K562 (cell line): ENCODE results near the gene NETO1. TPM values are rescaled to one million over a fixed set of nuclear protein-coding genes. Genes with fewer than 3 reads are reported as not detected.

ENCODE experiments used
- ATAC-seq: fragments of 200-7000 bp; cut with Tn5 transposase; 3 replicates; pipeline ENCODE4 v1.9.1; 2020; ENCODE audit warnings: moderate library complexity
- BruUV-seq: library from RNA; stranded (reverse); fragments of 400-500 nt; replicated peaks from 2 replicates; lab custom pipeline; 2021; lab: Mats Ljungman, UMichigan
- CTCF ChIA-PET: fragments of 300-600 bp; formaldehyde crosslinking; extraction: SDS; loops from one replicate; lab custom pipeline; 2021; ENCODE audit warnings: low intra/inter-chr PET ratio; lab: Yijun Ruan, JAX
- POLR2A ChIA-PET: fragments of 300-600, 350-650 bp; sonication (Branson Sonifier 250); formaldehyde crosslinking; extraction: SDS; loops from one replicate; lab custom pipeline; 2021; ENCODE audit warnings: antibody characterized with exemption, inconsistent platforms; lab: Yijun Ruan, JAX
- DNase-seq, 4 experiments: peaks; one replicate each; pipeline versions ENCODE4 v3.0.0 to v3.0.0-alpha.2; 2011 to 2018; ENCODE audit warnings: low spot score in 3 of 4, mixed read lengths in 3 of 4; ENCODE audit errors: extremely low read depth in 1 of 4
- FAIRE-seq: peaks from 2 replicates; lab custom pipeline; 2011; peaks lifted over from hg19 to GRCh38; lab: Jason Lieb, UNC
- H2AFZ ChIP-seq: 2 replicates; pipeline ENCODE4 v1.6.0; 2011; ENCODE audit warnings: low read depth, low read length, control low read depth, inconsistent platforms
- H3K27ac ChIP-seq: fragments of 200-600 bp; 3 replicates; pipeline ENCODE4 v1.8.0; 2011; ENCODE audit warnings: low read depth, mild to moderate bottlenecking, control low read depth, inconsistent platforms, low read length, moderate library complexity, mixed read lengths; ENCODE audit errors: extremely low read depth
- H3K27me3 ChIP-seq, 2 experiments: fragments of 300-600 bp in 1 of 2; 2 replicates in 1 of 2; 3 replicates in 1 of 2; pipeline versions ENCODE4 v1.6.0 to v1.8.0; 2011; ENCODE audit warnings: inconsistent platforms in 2 of 2, low read length in 2 of 2, mild to moderate bottlenecking in 1 of 2, mixed read lengths in 1 of 2, moderate library complexity in 1 of 2; ENCODE audit not compliant: control insufficient read depth in 2 of 2, insufficient read depth in 2 of 2
- H3K36me3 ChIP-seq: fragments of 300-600 bp; 3 replicates; pipeline ENCODE4 v1.8.0; 2011; ENCODE audit warnings: mild to moderate bottlenecking, low read length, inconsistent platforms; ENCODE audit not compliant: control insufficient read depth, insufficient read depth
- H3K4me1 ChIP-seq, 2 experiments: fragments of 200-600 bp in 1 of 2; replicated peaks in 1 of 2; 2 replicates in 1 of 2; 3 replicates in 1 of 2; pipeline versions ENCODE4 v1.5.1 to v1.8.0; 2011; ENCODE audit warnings: inconsistent platforms in 2 of 2, low read length in 2 of 2, mild to moderate bottlenecking in 1 of 2, mixed read lengths in 1 of 2, moderate library complexity in 1 of 2; ENCODE audit not compliant: control insufficient read depth in 2 of 2, insufficient read depth in 2 of 2
- H3K4me2 ChIP-seq: 2 replicates; pipeline ENCODE4 v1.6.1; 2011; ENCODE audit warnings: low read length, control low read depth, inconsistent platforms, mixed read lengths; ENCODE audit not compliant: insufficient read depth
- H3K4me3 ChIP-seq: fragments of 200-600 bp; sonication (generic), shearing (Covaris generic); 2 replicates; pipeline ENCODE4 v1.5.1; 2016; ENCODE audit warnings: control low read depth, inconsistent platforms
- H3K79me2 ChIP-seq: fragments of 200-600 bp; 3 replicates; pipeline ENCODE4 v1.8.0; 2011; ENCODE audit warnings: low read length, inconsistent platforms; ENCODE audit not compliant: control insufficient read depth, insufficient read depth
- H3K9ac ChIP-seq, 2 experiments: 2 replicates each; pipeline versions ENCODE4 v1.6.0 to v1.6.1; 2011; ENCODE audit warnings: low read depth in 2 of 2, low read length in 2 of 2, control low read depth in 1 of 2, inconsistent platforms in 1 of 2, mild to moderate bottlenecking in 1 of 2, mixed read lengths in 1 of 2; ENCODE audit not compliant: insufficient read depth in 1 of 2
- H3K9me1 ChIP-seq: one replicate; pipeline ENCODE4 v1.6.0; 2011; ENCODE audit warnings: inconsistent platforms, mild to moderate bottlenecking, low read length, moderate library complexity; ENCODE audit not compliant: control insufficient read depth, insufficient read depth
- H3K9me3 ChIP-seq: replicated peaks from 2 replicates; pipeline ENCODE4 v1.5.1; 2011; ENCODE audit warnings: low read depth, low read length, inconsistent platforms; ENCODE audit not compliant: control insufficient read depth, insufficient read depth
- H4K20me1 ChIP-seq: replicated peaks from 2 replicates; pipeline ENCODE4 v1.6.1; 2011; ENCODE audit warnings: low read length, inconsistent platforms, mixed read lengths; ENCODE audit not compliant: control insufficient read depth, insufficient read depth
- FOXK2 ChIP-seq, 2 experiments: fragments of 450-650 bp; IDR thresholded peaks in 1 of 2; conservative IDR thresholded peaks in 1 of 2; 2 replicates each; pipeline ENCODE4 v1.6.1; 2016; ENCODE audit warnings: low read depth in 2 of 2, mild to moderate bottlenecking in 1 of 2
- GATA2 ChIP-seq: sonication (generic); formaldehyde crosslinking; IDR thresholded peaks from 2 replicates; pipeline ENCODE4 v1.4.0; 2020; ENCODE audit warnings: mild to moderate bottlenecking, missing genetic modification reagents
- HDAC6 ChIP-seq: IDR thresholded peaks from 2 replicates; pipeline ENCODE4 v1.6.1; 2012; ENCODE audit warnings: low read depth, mild to moderate bottlenecking, control low read depth, inconsistent platforms, low read length, moderate library complexity
- NCOA6 ChIP-seq: fragments of 450-650 bp; IDR thresholded peaks from 2 replicates; pipeline ENCODE4 v1.6.1; 2017; ENCODE audit warnings: mild to moderate bottlenecking
- POLR3G ChIP-seq: IDR thresholded peaks from 2 replicates; pipeline ENCODE4 v1.6.1; 2011; ENCODE audit not compliant: insufficient read length, insufficient replicate concordance; ENCODE audit errors: extremely low read depth
- TCF7L2 ChIP-seq: fragments of 150-350 bp; IDR thresholded peaks from 2 replicates; pipeline ENCODE4 v1.6.1; 2016; ENCODE audit warnings: low read depth, mild to moderate bottlenecking, low read length, moderate library complexity
- TRIM24 ChIP-seq, 2 experiments: fragments of 450-650 bp; IDR thresholded peaks; 2 replicates each; pipeline ENCODE4 v1.6.1; 2016
- ZNF316 ChIP-seq: fragments of 450-650 bp; IDR thresholded peaks from 2 replicates; pipeline ENCODE4 v1.6.1; 2016
- WGBS: fragments of 100-300 bp; shearing (Covaris generic); methylation state at CpG from one replicate; pipeline ENCODE4 v1.1.6; 2016; ENCODE audit warnings: low coverage, mixed read lengths; ENCODE audit not compliant: insufficient coverage; ENCODE audit errors: missing lambda C conversion rate; 5-methylcytosine and 5-hydroxymethylcytosine counted together
- in situ Hi-C: fragments of 300-500 bp; cut with MboI; formaldehyde crosslinking; loops from 4 replicates; pipeline ENCODE4 v1.15.0; 2018; ENCODE audit warnings: inconsistent platforms, mixed read lengths
- intact Hi-C: fragments of 100-400 bp; cut with micrococcal nuclease; formaldehyde crosslinking; loops from 2 replicates; pipeline ENCODE4 v1.14.2; 2022
- polyA plus RNA-seq, 8 experiments: library from polyadenylated mRNA; depleted of rRNA in 4 of 8; stranded (reverse) in 5 of 8; unstranded in 3 of 8; fragments of >200 nt; fragmentation: Nextera tagmentation in 2 of 8; fragmentation: Illumina TruSeq in 1 of 8; extraction: Ambion mirVana in 2 of 8; extraction: Trizol in 1 of 8; gene quantifications; 2 replicates each; pipeline versions ENCODE4 v1.2.1 to v1.2.3, GENCODE V29; 2011 to 2014; ENCODE audit warnings: inconsistent platforms in 1 of 8, missing spikeins in 1 of 8
- total RNA-seq, 7 experiments: library from RNA; depleted of rRNA in 6 of 7; stranded (reverse); fragments of >200 nt in 6 of 7; fragmentation: Illumina TruSeq in 2 of 7; extraction: Trizol in 2 of 7; gene quantifications; 2 replicates each; pipeline versions ENCODE4 v1.2.1 to v1.2.3, GENCODE V29; 2011 to 2021; ENCODE audit warnings: low replicate concordance in 1 of 7
- TF ChIP-seq, protein P1 (sequence below): fragments of 250-450 bp; sonication (Bioruptor Pico); IDR thresholded peaks from 2 replicates; pipeline ENCODE4 v1.9.0; 2021; ENCODE audit warnings: mild to moderate bottlenecking, inconsistent platforms

NETO1 gene
- total and polyA plus RNA-seq, 9 of the 15 experiments (the other 6 are each of a cell fraction or from before 2014, with no cell fraction given): not detected

DNA sequence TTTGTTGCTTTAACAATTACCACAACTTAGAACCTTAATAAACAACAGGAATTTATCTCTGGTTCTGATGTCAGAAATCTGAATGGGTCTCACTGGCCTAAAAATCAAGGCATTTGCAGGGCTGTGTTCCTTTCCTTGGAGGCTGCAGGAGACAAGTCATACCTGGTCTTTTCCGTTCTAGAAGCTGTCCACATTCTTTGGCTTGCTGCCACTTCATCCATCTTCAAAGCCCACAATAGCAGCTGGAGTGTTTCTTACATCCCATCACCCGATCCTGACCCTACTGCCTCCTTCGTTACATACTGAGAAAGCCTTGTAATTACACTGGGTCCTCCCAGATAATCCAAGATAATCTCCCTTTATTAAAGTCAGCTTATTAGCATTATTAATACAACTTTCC, 18.1 kb downstream of the NETO1 start:
- Histone ChIP-seq H3K27ac (no peak overlapping the region), H3K9me1 (no peaks in the 10 kb centered on the region), H3K4me3 (no peak overlapping the region), H3K27me3 (no peaks in the 10 kb centered on the region), H3K79me2 (no peaks in the 10 kb centered on the region), H3K4me2 (no peak overlapping the region), H3K9ac (no peak overlapping the region), H3K36me3 (no peaks in the 10 kb centered on the region), H3K4me1 (no peaks in the 10 kb centered on the region), H2AFZ (no peak overlapping the region), H4K20me1 (no peaks in the 10 kb centered on the region), H3K9me3 (no peaks in the 10 kb centered on the region)
- TF ChIP-seq HDAC6: no peak
- no peak for TF ChIP-seq TCF7L2
- TF ChIP-seq NCOA6: no peak
- no peak for TF ChIP-seq ZNF316
- TF ChIP-seq, protein P1, sequence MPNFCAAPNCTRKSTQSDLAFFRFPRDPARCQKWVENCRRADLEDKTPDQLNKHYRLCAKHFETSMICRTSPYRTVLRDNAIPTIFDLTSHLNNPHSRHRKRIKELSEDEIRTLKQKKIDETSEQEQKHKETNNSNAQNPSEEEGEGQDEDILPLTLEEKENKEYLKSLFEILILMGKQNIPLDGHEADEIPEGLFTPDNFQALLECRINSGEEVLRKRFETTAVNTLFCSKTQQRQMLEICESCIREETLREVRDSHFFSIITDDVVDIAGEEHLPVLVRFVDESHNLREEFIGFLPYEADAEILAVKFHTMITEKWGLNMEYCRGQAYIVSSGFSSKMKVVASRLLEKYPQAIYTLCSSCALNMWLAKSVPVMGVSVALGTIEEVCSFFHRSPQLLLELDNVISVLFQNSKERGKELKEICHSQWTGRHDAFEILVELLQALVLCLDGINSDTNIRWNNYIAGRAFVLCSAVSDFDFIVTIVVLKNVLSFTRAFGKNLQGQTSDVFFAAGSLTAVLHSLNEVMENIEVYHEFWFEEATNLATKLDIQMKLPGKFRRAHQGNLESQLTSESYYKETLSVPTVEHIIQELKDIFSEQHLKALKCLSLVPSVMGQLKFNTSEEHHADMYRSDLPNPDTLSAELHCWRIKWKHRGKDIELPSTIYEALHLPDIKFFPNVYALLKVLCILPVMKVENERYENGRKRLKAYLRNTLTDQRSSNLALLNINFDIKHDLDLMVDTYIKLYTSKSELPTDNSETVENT (CRISPR knock-in tag): no peak
- no peak for TF ChIP-seq GATA2
- TF ChIP-seq TRIM24 (IDR thresholded peaks at IDR 0.05): no peak
- no peak for TF ChIP-seq FOXK2 (conservative IDR thresholded peaks at IDR 0.05 in 1 of 2, IDR thresholded peaks at IDR 0.05 in 1 of 2; ENCODE audit: low read depth in 2 of 2)
- no peak for TF ChIP-seq POLR3G
- ChIA-PET CTCF (no interaction called here), POLR2A (no interaction called here)
- 0% methylated on average over 1 of the region's 3 CpGs for WGBS
- DNase-seq (no peak), FAIRE-seq (no peak), ATAC-seq (no peak)
- in situ Hi-C loops (no loop called here), intact Hi-C loops (no loop called here)
- no TSS peak for BruUV-seq
